ENCODE measurements around the gene RNF157. TPM values are rescaled to one million over a fixed set of nuclear protein-coding genes. Genes with fewer than 3 reads are reported as not detected.

RNF157 gene
- total and polyA plus RNA-seq, 9 of the 15 experiments (the other 6 are each of a cell fraction or from before 2014, with no cell fraction given), result 8.1 to 31.7 (median 20.8) TPM

DNA sequence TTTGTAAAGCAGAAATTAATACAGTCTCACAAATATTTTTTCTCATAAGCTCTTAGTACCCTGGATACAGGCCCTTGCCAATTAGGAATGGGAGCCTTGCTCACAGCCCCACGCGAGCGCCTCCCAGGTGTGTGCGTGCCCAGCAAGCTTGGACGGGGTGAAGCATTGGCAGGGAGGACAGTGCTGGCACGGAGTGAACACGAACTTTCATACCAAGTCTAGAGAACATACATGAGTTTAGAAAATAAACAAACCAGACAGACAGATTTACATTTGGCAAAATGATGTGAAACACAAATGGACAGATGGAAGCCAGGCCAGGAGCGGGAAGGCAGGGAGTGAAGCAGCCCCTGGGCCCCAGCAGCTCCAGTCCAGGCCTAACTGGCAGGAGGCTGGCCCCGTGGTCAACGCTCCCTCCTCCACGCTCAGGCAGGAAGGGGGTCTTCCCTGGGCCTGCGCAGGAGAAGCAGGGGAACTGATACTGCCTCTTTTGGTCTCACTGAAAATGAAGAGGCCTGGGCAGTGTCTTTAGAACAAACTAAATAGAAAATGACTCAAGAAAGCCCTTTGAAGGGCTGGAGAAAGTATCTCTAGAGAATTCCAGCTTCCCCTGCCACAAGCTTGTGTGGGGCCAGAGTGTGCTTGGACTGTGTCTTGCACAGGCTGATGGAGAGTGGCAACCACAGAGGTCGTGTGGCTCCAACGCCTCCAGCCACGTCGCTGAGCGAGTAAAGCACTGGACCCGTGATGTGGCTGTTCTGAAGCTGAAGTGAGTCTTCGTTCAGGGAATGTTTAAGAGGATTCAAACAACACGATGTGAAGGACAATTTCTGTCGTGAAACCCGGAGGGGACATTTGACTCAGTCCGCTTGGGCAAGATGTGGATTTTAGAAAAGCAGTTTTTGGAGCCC lies 89.3 kb downstream of the RNF157 start:
- 87% methylated on average over 23 of the region's 23 CpGs for WGBS (ENCODE audit: insufficient coverage, low coverage, missing lambda C conversion rate)
- Histone ChIP-seq H3K36me3 (ENCODE audit: control insufficient read depth, insufficient read depth, low read length) (peaks cover 62% of the 10 kb centered on the region; the same call in 2 of the 3 replicates), H3K4me3 (no peak overlapping the region), H3K27ac (ENCODE audit: extremely low read depth, low read depth, low read length) (no peak overlapping the region), H3K9me1 (ENCODE audit: control insufficient read depth, insufficient read depth, low read length) (no peaks in the 10 kb centered on the region), H3K9ac (ENCODE audit: insufficient read depth in 1 of 2, low read depth in 2 of 2, low read length in 2 of 2) (peak overlapping the region in 1 of 2 experiments; percentile 33; a peak in 1 of 4 replicates), H3K79me2 (ENCODE audit: control insufficient read depth, insufficient read depth, low read length) (no peaks in the 10 kb centered on the region), H2AFZ (ENCODE audit: low read depth, low read length) (no peak overlapping the region), H3K27me3 (ENCODE audit: control insufficient read depth in 2 of 2, insufficient read depth in 2 of 2, low read length in 2 of 2) (no peaks in the 10 kb centered on the region), H4K20me1 (replicated peaks; ENCODE audit: control insufficient read depth, insufficient read depth, low read length) (no peaks in the 10 kb centered on the region), H3K4me1 (replicated peaks in 1 of 2; ENCODE audit: control insufficient read depth in 2 of 2, insufficient read depth in 2 of 2, low read length in 2 of 2) (0 out of 5 replicates have a peak, but pooled peaks cover 0 to 3% of the 10 kb centered on the region in 2 experiments), H3K4me2 (ENCODE audit: insufficient read depth, low read length) (no peak overlapping the region), H3K9me3 (replicated peaks; ENCODE audit: control insufficient read depth, insufficient read depth, low read depth, low read length) (no peaks in the 10 kb centered on the region)
- no TSS peak for BruUV-seq (replicated peaks)
- TF ChIP-seq HDAC1 (IDR thresholded peaks at IDR 0.05) (no peak), ZNF77 (CRISPR knock-in tag; IDR thresholded peaks at IDR 0.05) (no peak), POLR2G (IDR thresholded peaks at IDR 0.05; ENCODE audit: low read depth, low read length) (no peak), ZNF184 (CRISPR knock-in tag; IDR thresholded peaks at IDR 0.05) (no peak)
- TF ChIP-seq, protein P1, sequence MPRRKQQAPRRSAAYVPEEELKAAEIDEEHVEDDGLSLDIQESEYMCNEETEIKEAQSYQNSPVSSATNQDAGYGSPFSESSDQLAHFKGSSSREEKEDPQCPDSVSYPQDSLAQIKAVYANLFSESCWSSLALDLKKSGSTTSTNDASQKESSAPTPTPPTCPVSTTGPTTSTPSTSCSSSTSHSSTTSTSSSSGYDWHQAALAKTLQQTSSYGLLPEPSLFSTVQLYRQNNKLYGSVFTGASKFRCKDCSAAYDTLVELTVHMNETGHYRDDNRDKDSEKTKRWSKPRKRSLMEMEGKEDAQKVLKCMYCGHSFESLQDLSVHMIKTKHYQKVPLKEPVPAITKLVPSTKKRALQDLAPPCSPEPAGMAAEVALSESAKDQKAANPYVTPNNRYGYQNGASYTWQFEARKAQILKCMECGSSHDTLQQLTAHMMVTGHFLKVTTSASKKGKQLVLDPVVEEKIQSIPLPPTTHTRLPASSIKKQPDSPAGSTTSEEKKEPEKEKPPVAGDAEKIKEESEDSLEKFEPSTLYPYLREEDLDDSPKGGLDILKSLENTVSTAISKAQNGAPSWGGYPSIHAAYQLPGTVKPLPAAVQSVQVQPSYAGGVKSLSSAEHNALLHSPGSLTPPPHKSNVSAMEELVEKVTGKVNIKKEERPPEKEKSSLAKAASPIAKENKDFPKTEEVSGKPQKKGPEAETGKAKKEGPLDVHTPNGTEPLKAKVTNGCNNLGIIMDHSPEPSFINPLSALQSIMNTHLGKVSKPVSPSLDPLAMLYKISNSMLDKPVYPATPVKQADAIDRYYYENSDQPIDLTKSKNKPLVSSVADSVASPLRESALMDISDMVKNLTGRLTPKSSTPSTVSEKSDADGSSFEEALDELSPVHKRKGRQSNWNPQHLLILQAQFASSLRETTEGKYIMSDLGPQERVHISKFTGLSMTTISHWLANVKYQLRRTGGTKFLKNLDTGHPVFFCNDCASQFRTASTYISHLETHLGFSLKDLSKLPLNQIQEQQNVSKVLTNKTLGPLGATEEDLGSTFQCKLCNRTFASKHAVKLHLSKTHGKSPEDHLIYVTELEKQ (CRISPR knock-in tag; IDR thresholded peaks at IDR 0.05), result no peak
- no peak for ATAC-seq
- POLR2A ChIA-PET, result interaction anchor here (0.6 to 2.2 kb wide), 8 partner anchors 8 to 124 kb away, joined by 3 to 5 read pairs (median 4); partner anchors contain the start of genes FOXJ1 and UBALD2
- FAIRE-seq, result no peak
- CTCF ChIA-PET (ENCODE audit: low intra/inter-chr PET ratio), result no interaction called here
- in situ Hi-C loops (cut with MboI), result no loop called here
- no peak for DNase-seq (ENCODE audit: extremely low read depth in 1 of 4, low spot score in 3 of 4)
- intact Hi-C loops (cut with micrococcal nuclease), result no loop called here
